Loucy (cell line): Measurements from ENCODE around the gene NECTIN1.

Experiments used
- CTCF ChIP-seq: fragments of 200-600 bp; sonication (generic); conservative IDR thresholded peaks from 2 replicates; pipeline ENCODE4 v1.5.1; 2014; ENCODE audit warnings: mild to moderate bottlenecking, antibody characterized with exemption, low read length
- EZH2phosphoT487 ChIP-seq: fragments of 200-600 bp; IDR thresholded peaks from 2 replicates; pipeline ENCODE4 v1.6.1; 2018; ENCODE audit warnings: antibody characterized with exemption, mild to moderate bottlenecking, moderate library complexity, borderline replicate concordance

DNA sequence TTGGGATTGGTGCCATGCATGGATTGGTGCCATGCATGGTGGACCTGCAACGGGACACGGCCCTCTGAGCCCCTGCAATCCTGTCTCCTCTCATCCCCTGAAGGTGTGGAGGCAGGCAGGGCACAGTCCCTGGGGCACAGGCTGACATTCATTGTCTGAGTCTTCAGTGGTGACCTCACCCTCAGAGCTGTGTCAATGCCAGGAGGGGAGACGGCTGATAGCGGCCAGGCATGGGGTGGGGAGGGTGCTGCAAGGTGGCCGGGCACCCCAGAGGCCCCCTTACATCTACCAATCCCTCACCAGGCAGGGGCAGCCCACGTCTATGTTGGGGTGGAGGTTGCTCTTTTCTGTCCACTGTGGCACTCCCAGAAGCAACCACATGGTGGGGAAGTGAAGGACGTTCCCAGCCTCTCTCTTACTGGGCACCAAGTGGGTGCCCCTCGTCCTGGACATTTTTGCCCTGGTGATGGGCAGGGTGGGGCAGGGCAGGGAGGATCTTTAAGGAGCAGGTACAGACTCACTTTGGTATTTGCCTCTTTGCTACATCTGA is 47.6 kb downstream of the NECTIN1 start:
- TF ChIP-seq CTCF = peak; percentile 58
- no peak for TF ChIP-seq EZH2phosphoT487
